Upper lobe of left lung (tissue), 4 donors: Measurements from ENCODE around the gene METTL3.

Experiments
- CTCF ChIP-seq, 6 experiments: fragments of 450-650 bp in 4 of 6; fragments of 200-600 bp in 2 of 6; sonication (generic) in 2 of 6; IDR thresholded peaks; one replicate each; pipeline ENCODE4 v1.5.1; 2016 to 2019; ENCODE audit warnings: antibody characterized with exemption in 6 of 6
- EP300 ChIP-seq, 4 donors: sonication (generic); formaldehyde crosslinking; IDR thresholded peaks; one replicate each; pipeline ENCODE4 v1.5.1; 2017; ENCODE audit warnings: antibody characterized with exemption in 4 of 4, control low read depth in 2 of 4
- POLR2A ChIP-seq, 4 donors: fragments of 450-650 bp; IDR thresholded peaks; one replicate each; pipeline ENCODE4 v1.5.1; 2016 to 2017; ENCODE audit warnings: antibody characterized with exemption in 4 of 4, mild to moderate bottlenecking in 2 of 4
- POLR2AphosphoS5 ChIP-seq, 2 donors: sonication (generic); formaldehyde crosslinking; IDR thresholded peaks; one replicate each; pipeline ENCODE4 v1.5.1; 2017; ENCODE audit warnings: antibody characterized with exemption in 2 of 2

GRCh38 chr14:21543963-21544362 is 32.8 kb upstream of the METTL3 start:
- TF ChIP-seq CTCF (IDR thresholded peaks at IDR 0.05): no peak
- TF ChIP-seq EP300 (IDR thresholded peaks at IDR 0.05): no peak
- no peak for TF ChIP-seq POLR2A (IDR thresholded peaks at IDR 0.05)
- TF ChIP-seq POLR2AphosphoS5 (IDR thresholded peaks at IDR 0.05): no peak
